Lung (tissue), 12 donors: ENCODE measurements around the gene PARM1. TPM values are rescaled to one million over a fixed set of nuclear protein-coding genes. Genes with fewer than 3 reads are reported as not detected.
A peak's percentile ranks its signal among the peaks of the same experiment; 100 is the strongest.

Experiments used
- ATAC-seq: fragments of 200-7000 bp; cut with Tn5 transposase; one replicate; pipeline ENCODE4 v1.9.1; 2020; ENCODE audit warnings: moderate number of reproducible peaks; ENCODE audit not compliant: insufficient read depth, low FRiP score
- DNase-seq, 3 donors: peaks; one replicate each; pipeline ENCODE4 v3.0.0-alpha.2; 2013 to 2017
- H3K27ac ChIP-seq, 2 donors: one replicate each; pipeline ENCODE4 v1.5.1; 2013; ENCODE audit warnings: mild to moderate bottlenecking in 2 of 2, moderate library complexity in 2 of 2, control low read depth in 1 of 2, inconsistent platforms in 1 of 2, low read depth in 1 of 2, low read length in 1 of 2
- H3K27me3 ChIP-seq, 3 donors: one replicate each; pipeline ENCODE4 v1.5.1; 2013; ENCODE audit warnings: low read length in 2 of 3; ENCODE audit not compliant: control insufficient read depth in 3 of 3, insufficient read depth in 3 of 3
- H3K36me3 ChIP-seq, 4 donors: one replicate each; pipeline ENCODE4 v1.5.1; 2013; ENCODE audit warnings: low read length in 4 of 4, mild to moderate bottlenecking in 1 of 4, moderate library complexity in 1 of 4; ENCODE audit not compliant: control insufficient read depth in 4 of 4, insufficient read depth in 4 of 4
- H3K4me1 ChIP-seq, 5 donors: one replicate each; pipeline ENCODE4 v1.5.1; 2013; ENCODE audit warnings: low read length in 5 of 5, mild to moderate bottlenecking in 2 of 5, moderate library complexity in 1 of 5; ENCODE audit not compliant: control insufficient read depth in 5 of 5, insufficient read depth in 5 of 5
- H3K4me3 ChIP-seq: one replicate; pipeline ENCODE4 v1.5.1; 2013; ENCODE audit warnings: mild to moderate bottlenecking, control low read depth, moderate library complexity
- H3K9ac ChIP-seq, 2 donors: one replicate each; pipeline ENCODE4 v1.5.1; 2013; ENCODE audit warnings: low read length in 2 of 2, control low read depth in 1 of 2; ENCODE audit not compliant: insufficient read depth in 1 of 2
- H3K9me3 ChIP-seq, 4 donors: one replicate each; pipeline ENCODE4 v1.5.1; 2013; ENCODE audit warnings: low read length in 3 of 4, mild to moderate bottlenecking in 1 of 4, moderate library complexity in 1 of 4; ENCODE audit not compliant: control insufficient read depth in 4 of 4, insufficient read depth in 3 of 4
- WGBS, 2 donors: extraction: QIAGEN DNeasy Blood & Tissue Kit; methylation state at CpG; one replicate each; pipeline ENCODE4 v1.1.7; 2013; 5-methylcytosine and 5-hydroxymethylcytosine counted together
- polyA plus RNA-seq, 2 donors: library from polyadenylated mRNA; stranded (reverse); fragments of 200-250 nt; gene quantifications; one replicate each; pipeline ENCODE4 v1.2.1, GENCODE V29; 2013
- total RNA-seq, 2 donors: library from RNA; depleted of rRNA in 1 of 2; stranded (reverse); fragments of >200 nt in 1 of 2; gene quantifications; one replicate each; pipeline ENCODE4 v1.2.1, GENCODE V29; 2014 to 2021
- TF ChIP-seq, protein P1 (sequence below): IDR thresholded peaks from 2 replicates; pipeline ENCODE4 v1.5.1; 2012; ENCODE audit warnings: mild to moderate bottlenecking; ENCODE audit errors: control extremely low read depth, extremely low read depth
- donor health status: control.
- donor health status: control.
- donor health status: Bipolar disorder and iron deficiency.
- donor health status: healthy.
- donor health status: DM: yes; HTN: yes; CAD: no.

The PARM1 gene
- total and polyA plus RNA-seq, 4 donors: 25.4 to 101 (median 40.5) TPM

GRCh38 chr4:74946196-74946595 lies 13.3 kb downstream of the PARM1 start:
- ATAC-seq (no peak), DNase-seq (no peak)
- Histone ChIP-seq H3K36me3 (no peaks in the 10 kb centered on the region), H3K4me3 (no peak overlapping the region), H3K9me3 (peaks cover 0 to 3% (median 0%) of the 10 kb centered on the region in 4 donors), H3K9ac (no peak overlapping the region), H3K27me3 (no peaks in the 10 kb centered on the region), H3K27ac (peak overlapping the region in 1 of 2 donors; percentile 9), H3K4me1 (peaks cover 0 to 20% (median 0%) of the 10 kb centered on the region in 5 donors)
- TF ChIP-seq, protein P1, sequence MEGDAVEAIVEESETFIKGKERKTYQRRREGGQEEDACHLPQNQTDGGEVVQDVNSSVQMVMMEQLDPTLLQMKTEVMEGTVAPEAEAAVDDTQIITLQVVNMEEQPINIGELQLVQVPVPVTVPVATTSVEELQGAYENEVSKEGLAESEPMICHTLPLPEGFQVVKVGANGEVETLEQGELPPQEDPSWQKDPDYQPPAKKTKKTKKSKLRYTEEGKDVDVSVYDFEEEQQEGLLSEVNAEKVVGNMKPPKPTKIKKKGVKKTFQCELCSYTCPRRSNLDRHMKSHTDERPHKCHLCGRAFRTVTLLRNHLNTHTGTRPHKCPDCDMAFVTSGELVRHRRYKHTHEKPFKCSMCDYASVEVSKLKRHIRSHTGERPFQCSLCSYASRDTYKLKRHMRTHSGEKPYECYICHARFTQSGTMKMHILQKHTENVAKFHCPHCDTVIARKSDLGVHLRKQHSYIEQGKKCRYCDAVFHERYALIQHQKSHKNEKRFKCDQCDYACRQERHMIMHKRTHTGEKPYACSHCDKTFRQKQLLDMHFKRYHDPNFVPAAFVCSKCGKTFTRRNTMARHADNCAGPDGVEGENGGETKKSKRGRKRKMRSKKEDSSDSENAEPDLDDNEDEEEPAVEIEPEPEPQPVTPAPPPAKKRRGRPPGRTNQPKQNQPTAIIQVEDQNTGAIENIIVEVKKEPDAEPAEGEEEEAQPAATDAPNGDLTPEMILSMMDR: no peak
- 55 to 79% methylated on average over 3 of the region's 3 CpGs for WGBS, 2 donors

GRCh38 chr4:74947798-74948197 lies 14.9 kb downstream of the PARM1 start:
- Histone ChIP-seq H3K36me3 (no peaks in the 10 kb centered on the region), H3K4me3 (no peak overlapping the region), H3K27ac (peak overlapping the region in 1 of 2 donors; percentile 53), H3K9ac (no peak overlapping the region), H3K27me3 (no peaks in the 10 kb centered on the region), H3K9me3 (peaks cover 0 to 3% (median 0%) of the 10 kb centered on the region in 4 donors), H3K4me1 (peaks cover 0 to 8% (median 0%) of the 10 kb centered on the region in 5 donors)
- TF ChIP-seq, protein P1: no peak
- ATAC-seq (no peak), DNase-seq (no peak)
- WGBS, 2 donors: 51 to 66% methylated on average over 2 of the region's 2 CpGs

GRCh38 chr4:74948236-74948635 lies 15.3 kb downstream of the PARM1 start:
- WGBS, 2 donors: 50 to 52% methylated on average over 2 of the region's 2 CpGs
- peak; percentile 35 to 85 (median 57) for DNase-seq
- peak; percentile 15 for ATAC-seq
- Histone ChIP-seq H3K27ac (peak overlapping the region in 1 of 2 donors; percentile 53), H3K9me3 (peaks cover 0 to 3% (median 0%) of the 10 kb centered on the region in 4 donors), H3K27me3 (no peaks in the 10 kb centered on the region), H3K36me3 (no peaks in the 10 kb centered on the region), H3K9ac (no peak overlapping the region), H3K4me3 (no peak overlapping the region), H3K4me1 (peaks cover 0 to 6% (median 0%) of the 10 kb centered on the region in 5 donors)
- TF ChIP-seq, protein P1: no peak

DNA sequence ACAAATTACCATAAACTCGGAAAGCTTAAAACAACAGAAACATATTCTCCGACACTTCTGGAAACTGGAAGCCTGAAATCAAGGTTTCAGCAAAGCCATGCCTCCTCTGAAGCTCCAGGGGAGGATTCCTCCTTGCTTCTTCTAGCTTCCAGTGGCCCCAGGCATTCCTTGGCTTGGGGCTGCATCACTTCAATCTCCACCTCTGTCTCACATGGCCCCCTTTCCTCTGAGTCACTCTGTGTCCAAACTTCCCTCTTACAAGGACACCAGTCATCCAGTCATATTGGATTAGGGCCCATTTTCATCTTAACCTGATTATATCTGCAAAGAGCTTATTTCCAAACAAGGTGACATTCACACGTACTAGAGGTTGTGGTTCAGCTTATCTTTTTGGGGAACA lies 17.3 kb downstream of the PARM1 start:
- no peaks in the 10 kb centered on the region for H3K9me3 ChIP-seq
- WGBS, 2 donors: 60 to 67% methylated on average over 3 of the region's 3 CpGs
- ATAC-seq (no peak), DNase-seq (no peak)
- no peak overlapping the region for H3K9ac ChIP-seq
- TF ChIP-seq, protein P1: no peak
- H3K27me3 ChIP-seq: no peaks in the 10 kb centered on the region
- H3K36me3 ChIP-seq: no peaks in the 10 kb centered on the region
- no peak overlapping the region for H3K27ac ChIP-seq
- no peak overlapping the region for H3K4me3 ChIP-seq
- peaks cover 0 to 5% (median 0%) of the 10 kb centered on the region in 5 donors for H3K4me1 ChIP-seq
